A673 (cell line): Measurements from ENCODE around the gene FAM163B.

Source experiments
- CTCF ChIP-seq: fragments of 300-800, 200-600 bp; sonication (generic); conservative IDR thresholded peaks from 2 replicates; pipeline ENCODE4 v1.5.1; 2017; ENCODE audit warnings: low read depth, mild to moderate bottlenecking, antibody characterized with exemption, low read length, moderate library complexity, mixed read lengths
- EZH2 ChIP-seq: fragments of 200-600 bp; sonication (generic); IDR thresholded peaks from 2 replicates; pipeline ENCODE4 v1.6.1; 2017; ENCODE audit warnings: borderline replicate concordance, low read depth, mild to moderate bottlenecking, mixed read lengths, antibody characterized with exemption, low read length; ENCODE audit not compliant: poor library complexity, severe bottlenecking

- TF ChIP-seq EZH2 (no peak), CTCF (no peak)
Measured at GRCh38 chr9:133563291-133563796, 45.8 kb downstream of the FAM163B start.
